ENCODE measurements around the gene SELENOK.

Gene SELENOK

DNA sequence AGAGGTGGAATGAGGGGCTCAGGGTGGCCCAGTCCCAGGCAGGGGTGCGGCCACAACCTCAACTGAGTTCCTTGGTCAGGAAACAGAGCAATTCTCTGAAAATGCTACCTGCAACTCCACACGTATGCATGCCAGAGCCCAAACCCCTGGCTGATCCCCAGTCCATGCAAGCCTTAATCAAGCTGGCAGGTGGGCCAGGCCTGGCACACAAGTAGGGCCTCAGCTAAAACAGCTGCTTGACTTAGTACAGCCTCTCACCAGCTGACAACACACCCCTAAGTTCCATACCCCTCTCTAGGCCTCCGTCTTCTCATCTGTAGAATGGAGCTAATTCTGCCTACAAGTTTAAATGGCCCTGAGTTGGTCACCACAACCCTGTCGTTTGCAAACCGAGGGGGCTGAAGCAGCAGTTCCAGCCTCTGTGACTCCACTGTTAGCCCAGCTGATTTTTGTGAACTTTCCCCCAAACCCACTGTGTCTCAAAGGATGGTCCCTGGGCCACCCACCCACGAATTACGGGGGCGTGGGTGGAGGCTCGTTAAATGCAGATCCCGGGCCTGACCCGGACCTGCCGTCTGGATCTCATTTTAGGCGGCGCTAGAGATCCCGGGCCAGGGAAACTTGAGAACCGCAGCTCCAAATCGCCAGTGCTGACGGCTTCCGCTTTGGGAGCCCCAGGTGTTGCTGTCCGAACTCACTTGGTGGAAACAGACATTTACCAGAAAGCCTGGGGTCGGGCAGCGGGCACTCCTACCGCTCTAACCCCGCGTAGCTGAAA is 46.4 kb downstream of the SELENOK start:
- Histone ChIP-seq H3K36me3 (ENCODE audit: insufficient read depth, low read length) (no peaks in the 10 kb centered on the region), H3K4me3 (ENCODE audit: low read length, poor library complexity, severe bottlenecking) (no peak overlapping the region), H3K9ac (ENCODE audit: low read depth, low read length, poor library complexity, severe bottlenecking) (no peak overlapping the region), H3K9me2 (replicated peaks; ENCODE audit: low read depth, low read length) (no peaks in the 10 kb centered on the region), H2AFZ (ENCODE audit: low read length) (no peak overlapping the region), H3K9me3 (ENCODE audit: insufficient read depth, low read depth, low read length) (no peaks in the 10 kb centered on the region), H3K79me2 (ENCODE audit: insufficient read depth, low read length) (no peaks in the 10 kb centered on the region), H3K4me1 (ENCODE audit: insufficient read depth, low read length, poor library complexity, severe bottlenecking) (no peaks in the 10 kb centered on the region), H3K27me3 (ENCODE audit: insufficient read depth, low read length, poor library complexity, severe bottlenecking) (no peaks in the 10 kb centered on the region), H4K20me1 (ENCODE audit: insufficient read depth, low read length, poor library complexity, severe bottlenecking) (no peaks in the 10 kb centered on the region), H3K4me2 (ENCODE audit: low read depth, low read length, poor library complexity, severe bottlenecking) (no peak overlapping the region), H3F3A (ENCODE audit: low read depth) (no peaks in the 10 kb centered on the region)
- TF ChIP-seq EZH2phosphoT487 (IDR thresholded peaks at IDR 0.05; ENCODE audit: borderline replicate concordance) = no peak
- TF ChIP-seq, protein P1, sequence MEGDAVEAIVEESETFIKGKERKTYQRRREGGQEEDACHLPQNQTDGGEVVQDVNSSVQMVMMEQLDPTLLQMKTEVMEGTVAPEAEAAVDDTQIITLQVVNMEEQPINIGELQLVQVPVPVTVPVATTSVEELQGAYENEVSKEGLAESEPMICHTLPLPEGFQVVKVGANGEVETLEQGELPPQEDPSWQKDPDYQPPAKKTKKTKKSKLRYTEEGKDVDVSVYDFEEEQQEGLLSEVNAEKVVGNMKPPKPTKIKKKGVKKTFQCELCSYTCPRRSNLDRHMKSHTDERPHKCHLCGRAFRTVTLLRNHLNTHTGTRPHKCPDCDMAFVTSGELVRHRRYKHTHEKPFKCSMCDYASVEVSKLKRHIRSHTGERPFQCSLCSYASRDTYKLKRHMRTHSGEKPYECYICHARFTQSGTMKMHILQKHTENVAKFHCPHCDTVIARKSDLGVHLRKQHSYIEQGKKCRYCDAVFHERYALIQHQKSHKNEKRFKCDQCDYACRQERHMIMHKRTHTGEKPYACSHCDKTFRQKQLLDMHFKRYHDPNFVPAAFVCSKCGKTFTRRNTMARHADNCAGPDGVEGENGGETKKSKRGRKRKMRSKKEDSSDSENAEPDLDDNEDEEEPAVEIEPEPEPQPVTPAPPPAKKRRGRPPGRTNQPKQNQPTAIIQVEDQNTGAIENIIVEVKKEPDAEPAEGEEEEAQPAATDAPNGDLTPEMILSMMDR (conservative IDR thresholded peaks at IDR 0.05; ENCODE audit: low read length) = no peak

DNA sequence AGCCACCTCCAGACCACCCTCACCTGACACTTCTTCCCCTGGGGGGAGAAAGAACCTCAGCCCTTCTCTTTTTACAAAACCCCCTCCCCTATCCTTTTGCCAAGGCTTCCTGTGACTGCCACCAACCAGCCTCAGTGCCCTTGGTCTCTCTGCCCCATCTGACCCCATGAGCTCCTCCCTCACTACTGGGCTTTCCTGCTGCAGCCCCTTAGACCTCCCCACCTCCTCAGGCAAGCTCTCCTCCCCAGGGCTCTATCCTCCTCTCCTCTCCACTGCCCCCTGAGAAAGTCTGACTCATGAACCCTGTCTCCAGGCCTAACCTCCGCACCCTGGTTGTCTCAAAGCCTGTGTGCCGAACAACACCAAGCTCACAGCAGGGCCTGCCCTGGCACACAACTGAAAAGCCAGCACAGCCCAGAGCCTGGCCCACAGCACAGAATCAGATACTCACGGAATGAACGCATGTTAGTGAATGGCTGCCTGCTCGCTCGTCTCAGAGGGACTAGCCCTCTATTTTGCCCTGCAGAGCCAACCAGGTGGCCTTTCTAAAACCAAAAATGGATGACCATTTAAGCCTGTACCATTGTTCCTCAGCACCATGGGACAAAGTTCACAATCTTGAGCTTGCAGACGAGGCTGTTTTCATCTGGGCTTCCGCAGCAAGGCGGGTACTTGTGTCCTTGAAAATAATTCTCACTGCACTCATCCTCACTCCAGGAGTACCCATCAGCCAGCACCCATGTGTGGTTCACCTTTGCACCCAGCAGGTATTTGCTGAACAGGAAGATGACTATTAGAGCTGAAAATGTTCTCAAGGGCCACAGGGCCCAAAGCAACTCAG is 47.2 kb downstream of the SELENOK start:
- Histone ChIP-seq H3K27me3 (ENCODE audit: insufficient read depth, low read length, poor library complexity, severe bottlenecking) (no peaks in the 10 kb centered on the region), H3K79me2 (ENCODE audit: insufficient read depth, low read length) (no peaks in the 10 kb centered on the region), H3K9ac (ENCODE audit: low read depth, low read length, poor library complexity, severe bottlenecking) (no peak overlapping the region), H4K20me1 (ENCODE audit: insufficient read depth, low read length, poor library complexity, severe bottlenecking) (no peaks in the 10 kb centered on the region), H3K4me3 (ENCODE audit: low read length, poor library complexity, severe bottlenecking) (no peak overlapping the region), H3F3A (ENCODE audit: low read depth) (no peaks in the 10 kb centered on the region), H3K9me3 (ENCODE audit: insufficient read depth, low read depth, low read length) (no peaks in the 10 kb centered on the region), H3K36me3 (ENCODE audit: insufficient read depth, low read length) (no peaks in the 10 kb centered on the region), H2AFZ (ENCODE audit: low read length) (no peak overlapping the region), H3K4me1 (ENCODE audit: insufficient read depth, low read length, poor library complexity, severe bottlenecking) (no peaks in the 10 kb centered on the region), H3K4me2 (ENCODE audit: low read depth, low read length, poor library complexity, severe bottlenecking) (no peak overlapping the region), H3K9me2 (replicated peaks; ENCODE audit: low read depth, low read length) (no peaks in the 10 kb centered on the region)
- TF ChIP-seq, protein P1 (conservative IDR thresholded peaks at IDR 0.05; ENCODE audit: low read length) = no peak
- TF ChIP-seq EZH2phosphoT487 (IDR thresholded peaks at IDR 0.05; ENCODE audit: borderline replicate concordance) = no peak

DNA sequence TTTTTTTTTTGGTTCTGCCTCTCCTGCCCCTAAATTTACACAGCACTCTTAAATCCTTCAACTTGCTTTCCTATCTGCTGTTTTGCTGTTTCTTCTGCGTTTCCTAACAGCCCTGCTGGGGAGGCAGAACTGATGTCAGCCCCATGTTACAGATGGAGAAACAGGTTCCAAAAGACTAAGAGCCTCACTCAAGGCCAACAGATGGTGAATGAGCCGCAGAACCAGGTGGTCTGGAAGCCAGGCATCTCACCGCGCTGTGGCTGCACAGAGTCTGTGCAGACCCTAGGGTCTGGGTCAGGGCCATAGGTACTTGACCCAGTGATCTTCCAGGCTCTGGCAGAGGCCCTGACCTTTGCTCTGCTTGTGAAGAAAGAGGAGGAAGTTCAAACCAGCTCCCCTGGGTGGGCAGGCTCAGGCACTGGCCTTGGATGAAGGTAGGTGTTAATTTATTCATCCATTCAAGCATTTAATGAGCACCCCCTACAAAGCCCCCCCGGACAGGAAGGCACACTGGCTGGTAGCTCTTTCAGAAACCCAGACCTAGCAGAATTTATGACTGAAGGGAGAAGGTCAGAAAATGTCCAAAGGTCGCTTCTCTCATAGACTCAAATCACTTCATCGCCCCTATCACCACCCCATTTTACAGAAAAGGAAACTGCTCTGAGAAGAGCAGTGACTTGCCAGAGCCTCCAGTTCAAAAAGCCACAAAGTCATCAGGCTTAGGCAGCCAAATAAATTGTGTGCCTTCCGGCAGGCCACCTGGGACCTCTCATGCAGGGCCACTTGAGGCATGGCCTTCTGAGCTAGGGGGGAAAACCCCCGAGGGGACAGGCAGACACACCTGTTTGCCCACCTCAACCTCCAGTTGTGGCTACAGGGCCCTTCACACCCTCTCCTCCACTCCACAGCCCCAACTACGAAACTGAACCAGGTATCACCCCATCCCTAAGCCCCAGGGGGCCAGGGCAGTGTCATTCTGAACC is 48.2 kb downstream of the SELENOK start:
- Histone ChIP-seq H3K27me3 (ENCODE audit: insufficient read depth, low read length, poor library complexity, severe bottlenecking) (no peaks in the 10 kb centered on the region), H3K4me2 (ENCODE audit: low read depth, low read length, poor library complexity, severe bottlenecking) (no peak overlapping the region)

More for the DNA sequence above, 48.2 kb downstream of the SELENOK start:
- no peak for TF ChIP-seq EZH2phosphoT487 (IDR thresholded peaks at IDR 0.05; ENCODE audit: borderline replicate concordance)
- TF ChIP-seq, protein P1 (conservative IDR thresholded peaks at IDR 0.05; ENCODE audit: low read length) = no peak
- Histone ChIP-seq H3K79me2 (ENCODE audit: insufficient read depth, low read length) (no peaks in the 10 kb centered on the region), H3K4me1 (ENCODE audit: insufficient read depth, low read length, poor library complexity, severe bottlenecking) (no peaks in the 10 kb centered on the region), H2AFZ (ENCODE audit: low read length) (no peak overlapping the region), H3K9ac (ENCODE audit: low read depth, low read length, poor library complexity, severe bottlenecking) (no peak overlapping the region), H3K36me3 (ENCODE audit: insufficient read depth, low read length) (no peaks in the 10 kb centered on the region), H3K9me2 (replicated peaks; ENCODE audit: low read depth, low read length) (no peaks in the 10 kb centered on the region), H3K9me3 (ENCODE audit: insufficient read depth, low read depth, low read length) (no peaks in the 10 kb centered on the region), H3K4me3 (ENCODE audit: low read length, poor library complexity, severe bottlenecking) (no peak overlapping the region), H4K20me1 (ENCODE audit: insufficient read depth, low read length, poor library complexity, severe bottlenecking) (no peaks in the 10 kb centered on the region), H3F3A (ENCODE audit: low read depth) (no peaks in the 10 kb centered on the region)
